HepG2 (cell line): ENCODE data around the gene TPSB2.

Experiments
- BCL6 ChIP-seq: IDR thresholded peaks from 2 replicates; pipeline ENCODE4 v1.6.1; 2016; ENCODE audit warnings: missing genetic modification reagents, missing compliant biosample characterization
- CEBPB ChIP-seq: IDR thresholded peaks from 2 replicates; pipeline ENCODE4 v1.6.1; 2011; ENCODE audit warnings: low read depth, low read length, improper control_type of control experiment, borderline replicate concordance
- CTCF ChIP-seq: sonication (generic); formaldehyde crosslinking; IDR thresholded peaks from 2 replicates; pipeline ENCODE4 v1.5.0; 2020; ENCODE audit warnings: mild to moderate bottlenecking, missing genetic modification reagents, moderate library complexity
- IRF1 ChIP-seq: sonication (generic); formaldehyde crosslinking; IDR thresholded peaks from 2 replicates; pipeline ENCODE4 v1.4.0; 2020; ENCODE audit warnings: low read depth, mild to moderate bottlenecking, missing genetic modification reagents
- MTF1 ChIP-seq: sonication (generic); formaldehyde crosslinking; IDR thresholded peaks from 2 replicates; pipeline ENCODE4 v1.5.0; 2020; ENCODE audit warnings: missing genetic modification reagents
- POLR2A ChIP-seq, 2 experiments: IDR thresholded peaks; 2 replicates each; pipeline ENCODE4 v1.6.1; 2011; ENCODE audit warnings: low read depth in 2 of 2, low read length in 2 of 2, mild to moderate bottlenecking in 1 of 2, moderate library complexity in 1 of 2; ENCODE audit not compliant: insufficient read depth in 1 of 2
- REST ChIP-seq, 2 experiments: IDR thresholded peaks; 2 replicates each; pipeline ENCODE4 v1.6.1; 2011 to 2012; ENCODE audit warnings: low read length in 2 of 2, borderline replicate concordance in 1 of 2, low read depth in 1 of 2, mild to moderate bottlenecking in 1 of 2, moderate library complexity in 1 of 2
- SALL2 ChIP-seq: sonication (generic); formaldehyde crosslinking; IDR thresholded peaks from 2 replicates; pipeline ENCODE4 v1.8.1; 2023; ENCODE audit warnings: mild to moderate bottlenecking, missing genetic modification reagents, inconsistent platforms
- STAT6 ChIP-seq: sonication (generic); formaldehyde crosslinking; IDR thresholded peaks from 2 replicates; pipeline ENCODE4 v1.4.0; 2020; ENCODE audit warnings: missing genetic modification reagents, mild to moderate bottlenecking, borderline replicate concordance
- TARDBP ChIP-seq: sonication (generic); formaldehyde crosslinking; IDR thresholded peaks from 2 replicates; pipeline ENCODE4 v1.8.0; 2022; ENCODE audit warnings: mild to moderate bottlenecking, missing genetic modification reagents
- ZNF276 ChIP-seq: sonication (generic); formaldehyde crosslinking; IDR thresholded peaks from 2 replicates; pipeline ENCODE4 v1.4.0; 2020; ENCODE audit warnings: mild to moderate bottlenecking, low read depth, missing genetic modification reagents
- ZNF331 ChIP-seq: sonication (generic); formaldehyde crosslinking; IDR thresholded peaks from 2 replicates; pipeline ENCODE4 v1.4.0; 2020; ENCODE audit warnings: missing genetic modification reagents
- ZNF609 ChIP-seq: sonication (generic); formaldehyde crosslinking; IDR thresholded peaks from 2 replicates; pipeline ENCODE4 v1.4.0; 2020; ENCODE audit warnings: mild to moderate bottlenecking, missing genetic modification reagents, borderline replicate concordance
- ZNF782 ChIP-seq: sonication (generic); formaldehyde crosslinking; IDR thresholded peaks from 2 replicates; pipeline ENCODE4 v1.4.0; 2020; ENCODE audit warnings: missing genetic modification reagents, mild to moderate bottlenecking, borderline replicate concordance

GRCh38 chr16:1218930-1219611, 10.9 kb downstream of the TPSB2 start:
- no peak for TF ChIP-seq STAT6 (CRISPR knock-in tag)
- TF ChIP-seq ZNF609 (CRISPR knock-in tag), result no peak
- no peak for TF ChIP-seq POLR2A (IDR thresholded peaks at IDR 0.05; ENCODE audit: insufficient read depth in 1 of 2, low read depth in 2 of 2, low read length in 2 of 2)
- no peak for TF ChIP-seq ZNF331 (CRISPR knock-in tag)
- no peak for TF ChIP-seq TARDBP
- no peak for TF ChIP-seq MTF1
- no peak for TF ChIP-seq SALL2 (CRISPR knock-in tag)
- TF ChIP-seq ZNF276 (CRISPR knock-in tag), result no peak
- no peak for TF ChIP-seq BCL6 (CRISPR knock-in tag)
- TF ChIP-seq IRF1 (CRISPR knock-in tag), result no peak
- TF ChIP-seq CTCF (CRISPR knock-in tag), result no peak
- no peak for TF ChIP-seq ZNF782
- TF ChIP-seq CEBPB, result no peak
- TF ChIP-seq REST (IDR thresholded peaks at IDR 0.05; ENCODE audit: borderline replicate concordance in 1 of 2, low read depth in 1 of 2, low read length in 2 of 2), result no peak
